OCI-LY7 (cell line): Measurements from ENCODE around the gene TMEM132E.

Experiments used
- CTCF ChIP-seq: fragments of 200-600 bp; sonication (generic); conservative IDR thresholded peaks from 2 replicates; pipeline ENCODE4 v1.5.1; 2014; ENCODE audit warnings: mild to moderate bottlenecking, antibody characterized with exemption, low read length, moderate library complexity, mixed read lengths
- EZH2phosphoT487 ChIP-seq: fragments of 200-600 bp; sonication (generic); IDR thresholded peaks from 2 replicates; pipeline ENCODE4 v1.6.1; 2018; ENCODE audit warnings: low read depth, borderline replicate concordance, mild to moderate bottlenecking, mixed run types, antibody characterized with exemption, low read length, moderate library complexity, mixed read lengths

GRCh38 chr17:34682305-34682704 is 102.9 kb downstream of the TMEM132E start:
- TF ChIP-seq CTCF: no peak
- no peak for TF ChIP-seq EZH2phosphoT487
